Astrocyte (in vitro differentiated cells and primary cell): ENCODE results near the gene MAVS. TPM values are rescaled to one million over a fixed set of nuclear protein-coding genes. Genes with fewer than 3 reads are reported as not detected.

ENCODE experiments used
- DNase-seq: peaks from one replicate; pipeline ENCODE4 v3.0.0-alpha.2; 2010; ENCODE audit warnings: low read depth
- FAIRE-seq: peaks from 2 replicates; lab custom pipeline; 2011; peaks lifted over from hg19 to GRCh38; lab: Jason Lieb, UNC
- H2AFZ ChIP-seq: 2 replicates; pipeline ENCODE4 v1.6.0; 2012; ENCODE audit warnings: low read depth, low read length, inconsistent platforms
- H3K27ac ChIP-seq: 2 replicates; pipeline ENCODE4 v1.5.1; 2011; ENCODE audit warnings: low read depth, low read length, inconsistent platforms
- H3K27me3 ChIP-seq: 2 replicates; pipeline ENCODE4 v1.6.0; 2011; ENCODE audit warnings: low read length, inconsistent platforms; ENCODE audit not compliant: insufficient read depth
- H3K36me3 ChIP-seq: 2 replicates; pipeline ENCODE4 v1.5.1; 2011; ENCODE audit warnings: low read length, inconsistent platforms; ENCODE audit not compliant: insufficient read depth
- H3K4me1 ChIP-seq: 2 replicates; pipeline ENCODE4 v1.5.1; 2011; ENCODE audit warnings: low read length, inconsistent platforms; ENCODE audit not compliant: insufficient read depth
- H3K4me2 ChIP-seq: 2 replicates; pipeline ENCODE4 v1.6.0; 2012; ENCODE audit warnings: low read length, inconsistent platforms
- H3K4me3 ChIP-seq: 2 replicates; pipeline ENCODE4 v1.5.1; 2011; ENCODE audit warnings: low read depth, mild to moderate bottlenecking, low read length, inconsistent platforms; ENCODE audit not compliant: insufficient read depth
- H3K79me2 ChIP-seq: 2 replicates; pipeline ENCODE4 v1.6.0; 2012; ENCODE audit warnings: mild to moderate bottlenecking, low read length, inconsistent platforms; ENCODE audit not compliant: insufficient read depth
- H3K9ac ChIP-seq: 2 replicates; pipeline ENCODE4 v1.6.0; 2012; ENCODE audit warnings: mild to moderate bottlenecking, low read length, inconsistent platforms
- H3K9me3 ChIP-seq: 2 replicates; pipeline ENCODE4 v1.5.1; 2012; ENCODE audit warnings: low read depth, mild to moderate bottlenecking, low read length, inconsistent platforms; ENCODE audit not compliant: insufficient read depth
- H4K20me1 ChIP-seq: 2 replicates; pipeline ENCODE4 v1.6.0; 2012; ENCODE audit warnings: low read length, inconsistent platforms; ENCODE audit not compliant: insufficient read depth
- H3K27ac Mint-ChIP-seq: one replicate; pipeline ENCODE4 v1.8.0; 2021; ENCODE audit warnings: mild to moderate bottlenecking, mixed read lengths; ENCODE audit not compliant: unreplicated experiment
- H3K27me3 Mint-ChIP-seq: one replicate; pipeline ENCODE4 v1.8.0; 2021; ENCODE audit warnings: low read depth, mixed read lengths; ENCODE audit not compliant: unreplicated experiment
- H3K36me3 Mint-ChIP-seq: one replicate; pipeline ENCODE4 v1.8.0; 2021; ENCODE audit warnings: low read depth, mixed read lengths; ENCODE audit not compliant: unreplicated experiment
- H3K4me1 Mint-ChIP-seq: one replicate; pipeline ENCODE4 v1.8.0; 2021; ENCODE audit warnings: low read depth, mixed read lengths; ENCODE audit not compliant: unreplicated experiment
- H3K4me3 Mint-ChIP-seq: one replicate; pipeline ENCODE4 v1.8.0; 2021; ENCODE audit warnings: mild to moderate bottlenecking, moderate library complexity, mixed read lengths; ENCODE audit not compliant: unreplicated experiment
- H3K9me3 Mint-ChIP-seq: one replicate; pipeline ENCODE4 v1.8.0; 2021; ENCODE audit warnings: mild to moderate bottlenecking, mixed read lengths; ENCODE audit not compliant: unreplicated experiment
- CTCF ChIP-seq: IDR thresholded peaks from 2 replicates; pipeline ENCODE4 v1.5.1; 2011; ENCODE audit warnings: low read depth, mild to moderate bottlenecking, inconsistent platforms, low read length, moderate library complexity; ENCODE audit not compliant: insufficient read depth
- EZH2 ChIP-seq: IDR thresholded peaks from 2 replicates; pipeline ENCODE4 v1.6.1; 2012; ENCODE audit warnings: mild to moderate bottlenecking, low read length, inconsistent platforms; ENCODE audit not compliant: insufficient read depth
- total RNA-seq: library from RNA; stranded (reverse); gene quantifications from 2 replicates; pipeline ENCODE4 v1.2.1, GENCODE V29; 2021

Gene MAVS
- total RNA-seq, 1 donor from 2014 or later = 42.1 TPM

DNA sequence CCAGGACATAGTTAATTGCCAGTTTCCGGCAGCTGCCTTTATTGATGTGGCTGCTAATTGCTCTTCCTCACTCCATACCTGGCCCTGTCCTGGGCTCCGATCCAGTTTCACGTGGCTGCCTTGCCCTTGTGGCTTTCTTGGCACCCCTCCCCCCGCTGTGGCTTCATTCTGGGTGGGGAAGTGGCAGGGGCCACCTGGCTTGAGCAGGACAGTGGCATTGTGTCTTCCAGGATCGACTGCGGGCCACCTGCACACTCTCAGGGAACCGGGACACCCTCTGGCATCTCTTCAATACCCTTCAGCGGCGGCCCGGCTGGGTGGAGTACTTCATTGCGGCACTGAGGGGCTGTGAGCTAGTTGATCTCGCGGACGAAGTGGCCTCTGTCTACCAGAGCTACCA lies 10.8 kb downstream of the MAVS start:
- FAIRE-seq = no peak
- no peak overlapping the region for H3K4me3 ChIP-seq
- H3K36me3 ChIP-seq = peaks cover 19% of the 10 kb centered on the region
- H3K79me2 ChIP-seq = peaks cover 1% of the 10 kb centered on the region
- Mint-ChIP-seq H3K36me3 (peaks cover 18% of the 10 kb centered on the region), H3K4me1 (no peaks in the 10 kb centered on the region), H3K4me3 (no peak overlapping the region), H3K9me3 (no peaks in the 10 kb centered on the region), H3K27me3 (no peaks in the 10 kb centered on the region), H3K27ac (no peak overlapping the region)
- H3K9me3 ChIP-seq = peaks cover 5% of the 10 kb centered on the region
- H3K4me2 ChIP-seq = no peak overlapping the region
- no peaks in the 10 kb centered on the region for H3K4me1 ChIP-seq
- H3K27ac ChIP-seq = no peak overlapping the region
- H3K9ac ChIP-seq = no peak overlapping the region
- H4K20me1 ChIP-seq = peaks cover 22% of the 10 kb centered on the region
- no peak overlapping the region for H2AFZ ChIP-seq
- TF ChIP-seq CTCF (no peak), EZH2 (no peak)
- H3K27me3 ChIP-seq = no peaks in the 10 kb centered on the region
- DNase-seq = no peak

- Mint-ChIP-seq H3K9me3 (no peaks in the 10 kb centered on the region), H3K4me1 (no peaks in the 10 kb centered on the region), H3K27ac (no peak overlapping the region), H3K4me3 (no peak overlapping the region), H3K36me3 (peaks cover 31% of the 10 kb centered on the region), H3K27me3 (no peaks in the 10 kb centered on the region)
- Histone ChIP-seq H3K27ac (no peak overlapping the region), H2AFZ (no peak overlapping the region), H3K36me3 (peaks cover 32% of the 10 kb centered on the region), H3K9me3 (peaks cover 5% of the 10 kb centered on the region), H3K4me3 (no peak overlapping the region), H3K27me3 (no peaks in the 10 kb centered on the region), H3K9ac (no peak overlapping the region), H3K4me1 (no peaks in the 10 kb centered on the region), H3K4me2 (no peak overlapping the region), H3K79me2 (no peaks in the 10 kb centered on the region), H4K20me1 (peaks cover 26% of the 10 kb centered on the region)
- TF ChIP-seq CTCF (no peak), EZH2 (no peak)
- DNase-seq (no peak), FAIRE-seq (no peak)
Measured at GRCh38 chr20:3858689-3859088, 12.1 kb downstream of the MAVS start.

GRCh38 chr20:3861191-3861590 lies 14.6 kb downstream of the MAVS start:
- Histone ChIP-seq H3K9me3 (peaks cover 5% of the 10 kb centered on the region), H3K27ac (no peak overlapping the region), H2AFZ (no peak overlapping the region), H3K4me1 (no peaks in the 10 kb centered on the region), H3K9ac (no peak overlapping the region), H3K4me2 (no peak overlapping the region), H3K36me3 (peaks cover 37% of the 10 kb centered on the region), H3K79me2 (no peaks in the 10 kb centered on the region), H4K20me1 (peaks cover 39% of the 10 kb centered on the region), H3K4me3 (no peak overlapping the region), H3K27me3 (no peaks in the 10 kb centered on the region)
- Mint-ChIP-seq H3K4me1 (no peaks in the 10 kb centered on the region), H3K27ac (no peak overlapping the region), H3K4me3 (no peak overlapping the region), H3K36me3 (peaks cover 36% of the 10 kb centered on the region), H3K9me3 (no peaks in the 10 kb centered on the region), H3K27me3 (no peaks in the 10 kb centered on the region)
- TF ChIP-seq CTCF = no peak
- TF ChIP-seq EZH2 = no peak
- DNase-seq = no peak
- no peak for FAIRE-seq
